H1 (cell line): ENCODE results near the gene CUL9. TPM values are rescaled to one million over a fixed set of nuclear protein-coding genes. Genes with fewer than 3 reads are reported as not detected.

Source experiments
- CTCF ChIA-PET: fragments of 300-600 bp; sonication (Branson Sonifier 250); formaldehyde crosslinking; loops from one replicate; lab custom pipeline; 2021; ENCODE audit not compliant: partially characterized antibody; lab: Charles Lee
- POLR2A ChIA-PET: fragments of 300-600 bp; sonication (Branson Sonifier 250); formaldehyde crosslinking; loops from one replicate; lab custom pipeline; 2021; ENCODE audit warnings: inconsistent platforms; ENCODE audit not compliant: partially characterized antibody; lab: Charles Lee
- DNase-seq, 2 experiments: peaks; one replicate each; pipeline versions ENCODE4 v3.0.0 to v3.0.0-alpha.2; 2010 to 2022; ENCODE audit warnings: low spot score in 2 of 2, low read depth in 1 of 2, mixed read lengths in 1 of 2
- FAIRE-seq: peaks from 2 replicates; lab custom pipeline; 2011; peaks lifted over from hg19 to GRCh38; lab: Jason Lieb, UNC
- H2AFZ ChIP-seq: 2 replicates; pipeline ENCODE4 v1.8.1; 2012; ENCODE audit warnings: low read length, inconsistent platforms
- H2AK5ac ChIP-seq: 2 replicates; pipeline ENCODE4 v1.6.1; 2013; ENCODE audit warnings: low read depth, low read length
- H2BK120ac ChIP-seq: replicated peaks from 2 replicates; pipeline ENCODE3; 2013; ENCODE audit warnings: low read depth, low read length, inconsistent platforms
- H2BK12ac ChIP-seq: 2 replicates; pipeline ENCODE4 v1.6.1; 2013; ENCODE audit warnings: low read depth, low read length
- H2BK15ac ChIP-seq: 2 replicates; pipeline ENCODE4 v1.6.1; 2013; ENCODE audit warnings: low read length
- H2BK20ac ChIP-seq: 2 replicates; pipeline ENCODE4 v1.6.1; 2013; ENCODE audit warnings: low read length
- H2BK5ac ChIP-seq: 2 replicates; pipeline ENCODE4 v1.6.1; 2013; ENCODE audit warnings: low read depth, low read length
- H3K14ac ChIP-seq: 2 replicates; pipeline ENCODE4 v1.6.1; 2013; ENCODE audit warnings: inconsistent platforms; ENCODE audit not compliant: insufficient read length
- H3K18ac ChIP-seq: 2 replicates; pipeline ENCODE4 v1.6.1; 2013; ENCODE audit warnings: low read length; ENCODE audit errors: extremely low read depth
- H3K23ac ChIP-seq: 2 replicates; pipeline ENCODE4 v1.6.1; 2013; ENCODE audit warnings: inconsistent platforms; ENCODE audit not compliant: insufficient read length
- H3K23me2 ChIP-seq: 2 replicates; pipeline ENCODE4 v1.6.1; 2013; ENCODE audit warnings: low read depth, low read length
- H3K27ac ChIP-seq: 2 replicates; pipeline ENCODE4 v1.6.1; 2011; ENCODE audit warnings: low read depth, low read length, inconsistent platforms
- H3K27me3 ChIP-seq, 4 experiments: replicated peaks in 1 of 4; 1 replicate in 1 of 4; 2 replicates in 3 of 4; pipeline versions ENCODE4 v1.6.1 to v1.8.1; 2011 to 2013; ENCODE audit warnings: low read length in 3 of 4, mild to moderate bottlenecking in 3 of 4, inconsistent platforms in 2 of 4, mixed read lengths in 2 of 4, moderate library complexity in 1 of 4; ENCODE audit not compliant: control insufficient read depth in 3 of 4, insufficient read depth in 3 of 4; ENCODE audit errors: extremely low read depth in 1 of 4
- H3K36me3 ChIP-seq, 4 experiments: 2 replicates each; pipeline versions ENCODE4 v1.6.1 to v1.8.1; 2011 to 2013; ENCODE audit warnings: mild to moderate bottlenecking in 4 of 4, low read length in 3 of 4, moderate library complexity in 2 of 4, control low read depth in 1 of 4, inconsistent platforms in 1 of 4; ENCODE audit not compliant: insufficient read depth in 4 of 4, control insufficient read depth in 2 of 4
- H3K4ac ChIP-seq: replicated peaks from 2 replicates; pipeline ENCODE3; 2013; ENCODE audit warnings: low read length, low read depth, mixed read lengths, inconsistent platforms; ENCODE audit not compliant: insufficient read length
- H3K4me1 ChIP-seq, 4 experiments: replicated peaks in 1 of 4; 1 replicate in 1 of 4; 2 replicates in 3 of 4; pipeline versions ENCODE4 v1.6.1 to v1.8.1; 2011 to 2013; ENCODE audit warnings: low read length in 3 of 4, inconsistent platforms in 2 of 4, mixed read lengths in 1 of 4; ENCODE audit not compliant: insufficient read depth in 4 of 4, control insufficient read depth in 3 of 4
- H3K4me2 ChIP-seq, 2 experiments: 2 replicates each; pipeline versions ENCODE4 v1.6.1 to v1.8.1; 2011 to 2013; ENCODE audit warnings: low read depth in 2 of 2, low read length in 2 of 2, control low read depth in 1 of 2, inconsistent platforms in 1 of 2, mild to moderate bottlenecking in 1 of 2; ENCODE audit not compliant: insufficient read depth in 1 of 2
- H3K4me3 ChIP-seq, 4 experiments: fragments of 200-600, 300-600 bp in 1 of 4; sonication (generic), shearing (Covaris generic), sonication (Bioruptor Twin) in 1 of 4; 2 replicates each; pipeline versions ENCODE4 v1.5.1 to v1.8.1; 2011 to 2016; ENCODE audit warnings: low read length in 4 of 4, low read depth in 3 of 4, control low read depth in 2 of 4, inconsistent platforms in 2 of 4, mild to moderate bottlenecking in 2 of 4, mixed read lengths in 1 of 4, moderate library complexity in 1 of 4; ENCODE audit not compliant: insufficient read depth in 2 of 4; ENCODE audit errors: extremely low read depth in 1 of 4
- H3K56ac ChIP-seq: replicated peaks from 2 replicates; pipeline ENCODE3; 2013; ENCODE audit warnings: low read depth, mild to moderate bottlenecking, mixed read lengths, low read length, inconsistent platforms; ENCODE audit not compliant: insufficient read length
- H3K79me1 ChIP-seq: 2 replicates; pipeline ENCODE4 v1.6.1; 2013; ENCODE audit warnings: low read depth, low read length, control low read depth
- H3K79me2 ChIP-seq, 2 experiments: 2 replicates each; pipeline versions ENCODE4 v1.6.1 to v1.8.1; 2012 to 2013; ENCODE audit warnings: low read length in 2 of 2, mild to moderate bottlenecking in 2 of 2, inconsistent platforms in 1 of 2; ENCODE audit not compliant: insufficient read depth in 2 of 2, control insufficient read depth in 1 of 2
- H3K9ac ChIP-seq, 4 experiments: replicated peaks in 1 of 4; 1 replicate in 1 of 4; 2 replicates in 3 of 4; pipeline versions ENCODE4 v1.6.1 to v1.8.1; 2011 to 2013; ENCODE audit warnings: low read depth in 3 of 4, low read length in 3 of 4, control low read depth in 2 of 4, mild to moderate bottlenecking in 2 of 4, moderate library complexity in 2 of 4, inconsistent platforms in 1 of 4; ENCODE audit errors: extremely low read depth in 1 of 4
- H3K9me3 ChIP-seq, 2 experiments: 2 replicates each; pipeline versions ENCODE4 v1.6.1 to v1.8.1; 2012 to 2013; ENCODE audit warnings: mild to moderate bottlenecking in 2 of 2, moderate library complexity in 2 of 2, control low read depth in 1 of 2, inconsistent platforms in 1 of 2, low read depth in 1 of 2, low read length in 1 of 2, mixed read lengths in 1 of 2; ENCODE audit not compliant: insufficient read depth in 2 of 2
- H4K20me1 ChIP-seq, 2 experiments: replicated peaks in 1 of 2; 2 replicates each; pipeline versions ENCODE3 to v1.8.1; 2011 to 2013; ENCODE audit warnings: inconsistent platforms in 2 of 2, low read length in 2 of 2, mild to moderate bottlenecking in 1 of 2; ENCODE audit not compliant: insufficient read depth in 2 of 2, control insufficient read depth in 1 of 2
- H4K5ac ChIP-seq: 2 replicates; pipeline ENCODE4 v1.6.1; 2013; ENCODE audit warnings: low read length, low read depth, mixed read lengths, inconsistent platforms; ENCODE audit not compliant: insufficient read length
- H4K8ac ChIP-seq: 2 replicates; pipeline ENCODE4 v1.8.0; 2013; ENCODE audit warnings: mild to moderate bottlenecking, moderate library complexity, low read length, inconsistent platforms; ENCODE audit not compliant: insufficient read depth; ENCODE audit errors: extremely low read depth
- H4K91ac ChIP-seq: replicated peaks from 2 replicates; pipeline ENCODE3; 2013; ENCODE audit warnings: low read length, mixed read lengths, inconsistent platforms; ENCODE audit not compliant: insufficient read length
- EP300 ChIP-seq, 2 experiments: IDR thresholded peaks; 1 replicate in 1 of 2; 2 replicates in 1 of 2; pipeline ENCODE4 v1.6.1; 2011 to 2012; ENCODE audit warnings: low read depth in 2 of 2, low read length in 2 of 2, mild to moderate bottlenecking in 2 of 2, borderline replicate concordance in 1 of 2, inconsistent platforms in 1 of 2, moderate library complexity in 1 of 2
- KDM1A ChIP-seq: fragments of 200-600, 300-600 bp; sonication (generic); IDR thresholded peaks from 2 replicates; pipeline ENCODE4 v1.7.1; 2016; ENCODE audit warnings: mild to moderate bottlenecking, low read length, borderline replicate concordance
- POLR2AphosphoS5 ChIP-seq: IDR thresholded peaks from 2 replicates; pipeline ENCODE4 v1.6.1; 2011; ENCODE audit warnings: low read depth, low read length
- RAD21 ChIP-seq, 2 experiments: IDR thresholded peaks in 1 of 2; conservative IDR thresholded peaks in 1 of 2; 2 replicates each; pipeline ENCODE4 v1.6.1; 2011; ENCODE audit warnings: low read depth in 2 of 2, low read length in 2 of 2, improper control_type of control experiment in 1 of 2, inconsistent platforms in 1 of 2, mild to moderate bottlenecking in 1 of 2, moderate library complexity in 1 of 2
- SP4 ChIP-seq: IDR thresholded peaks from 2 replicates; pipeline ENCODE4 v1.6.1; 2012; ENCODE audit warnings: low read length, inconsistent platforms
- SRF ChIP-seq: IDR thresholded peaks from 2 replicates; pipeline ENCODE4 v1.6.1; 2011; ENCODE audit warnings: mild to moderate bottlenecking, low read depth, low read length, moderate library complexity
- SUZ12 ChIP-seq: fragments of 200-600 bp; sonication (generic); IDR thresholded peaks from 2 replicates; pipeline ENCODE4 v1.6.1; 2012; ENCODE audit warnings: mild to moderate bottlenecking, inconsistent platforms, low read length, moderate library complexity, mixed read lengths
- TAF1 ChIP-seq: IDR thresholded peaks from 2 replicates; pipeline ENCODE4 v1.6.1; 2011; ENCODE audit warnings: mild to moderate bottlenecking, low read depth, low read length
- TCF12 ChIP-seq: IDR thresholded peaks from 2 replicates; pipeline ENCODE4 v1.6.1; 2011; ENCODE audit warnings: low read depth, mild to moderate bottlenecking, low read length
- WGBS, 2 experiments: shearing (Covaris generic) in 1 of 2; methylation state at CpG; one replicate each; pipeline versions ENCODE4 v1.1.6 to v1.1.7; 2013 to 2015; ENCODE audit warnings: low lambda C conversion rate in 2 of 2, mixed read lengths in 2 of 2, inconsistent platforms in 1 of 2, low coverage in 1 of 2, missing lambda C conversion rate in 1 of 2; ENCODE audit not compliant: insufficient replicate concordance in 2 of 2, insufficient coverage in 1 of 2, insufficient read length in 1 of 2; ENCODE audit errors: extremely low coverage in 1 of 2, missing lambda C conversion rate in 1 of 2; 5-methylcytosine and 5-hydroxymethylcytosine counted together
- polyA plus RNA-seq, 7 experiments: library from polyadenylated mRNA; depleted of rRNA in 3 of 7; stranded (reverse) in 5 of 7; unstranded in 2 of 7; fragments of >200 nt in 5 of 7; fragments of 200-250 nt in 2 of 7; gene quantifications; 1 replicate in 5 of 7; 2 replicates in 1 of 7; 4 replicates in 1 of 7; pipeline versions ENCODE4 v1.2.1 to v1.2.3, GENCODE V29; 2011 to 2013; ENCODE audit warnings: missing spikeins in 2 of 7, mixed read lengths in 2 of 7
- total RNA-seq: library from RNA; stranded (reverse); fragmentation: NEBNext Ultra II Directional; extraction: Animal tissue kit (Norgen Biotek cat#: 25700); gene quantifications from 2 replicates; pipeline ENCODE4 v1.2.1, GENCODE V29; 2021

Gene CUL9
- total and polyA plus RNA-seq, 2 of the 8 experiments (the other 6 are each of a cell fraction or from before 2014, with no cell fraction given): 7.7 to 9.8 TPM

GRCh38 chr6:43253401-43253800 is 71.4 kb downstream of the CUL9 start:
- POLR2A ChIA-PET: interaction anchor here (1.2 kb wide), 1 partner anchor 27 kb away, joined by 3 read pairs; no protein-coding TSS in a partner anchor
- Histone ChIP-seq H3K56ac (no peak overlapping the region), H3K23me2 (no peaks in the 10 kb centered on the region), H3K79me1 (no peaks in the 10 kb centered on the region), H4K91ac (no peak overlapping the region), H3K23ac (no peak overlapping the region), H3K27me3 (no peaks in the 10 kb centered on the region; a peak in 1 of 7 replicates), H3K27ac (no peak overlapping the region), H2BK12ac (no peak overlapping the region), H3K14ac (no peak overlapping the region), H4K8ac (no peak overlapping the region), H3K4me2 (no peak overlapping the region), H2BK5ac (0 out of 2 replicates have a peak overlapping the region, but pooled peaks have one; percentile 9), H3K36me3 (no peaks in the 10 kb centered on the region), H3K9ac (no peak overlapping the region), H3K4me1 (peaks cover 0 to 4% (median 0%) of the 10 kb centered on the region in 4 experiments; a peak in 2 of 7 replicates), H2AK5ac (no peak overlapping the region), H4K5ac (no peak overlapping the region), H3K4ac (no peak overlapping the region), H3K9me3 (no peaks in the 10 kb centered on the region), H3K18ac (no peak overlapping the region), H3K4me3 (no peak overlapping the region), H2BK20ac (no peak overlapping the region), H4K20me1 (no peaks in the 10 kb centered on the region), H2BK120ac (no peak overlapping the region), H3K79me2 (no peaks in the 10 kb centered on the region), H2AFZ (no peak overlapping the region), H2BK15ac (no peak overlapping the region)
- CTCF ChIA-PET: interaction anchor here (1.1 to 3.1 kb wide), 8 partner anchors 10 to 255 kb away, joined by 3 to 17 read pairs (median 4); partner anchors contain the start of genes CRIP3 and DNPH1
- no peak for FAIRE-seq
- no peak for DNase-seq
- WGBS, 2 experiments: 92% methylated on average over 11 of the region's 11 CpGs; no CpG with 5 or more reads in 1 of the 2 experiments
- TF ChIP-seq SP4 (no peak), SRF (no peak), SUZ12 (no peak), EP300 (IDR thresholded peaks at IDR 0.05; ENCODE audit: borderline replicate concordance in 1 of 2, low read depth in 2 of 2, low read length in 2 of 2) (no peak), KDM1A (no peak), TCF12 (no peak), RAD21 (IDR thresholded peaks at IDR 0.05 in 1 of 2, conservative IDR thresholded peaks at IDR 0.05 in 1 of 2; ENCODE audit: low read depth in 2 of 2, low read length in 2 of 2) (no peak), POLR2AphosphoS5 (no peak), TAF1 (no peak)
